ENCODE measurements around the gene MAD1L1. TPM values are rescaled to one million over a fixed set of nuclear protein-coding genes. Genes with fewer than 3 reads are reported as not detected.

The MAD1L1 gene
- total and polyA plus RNA-seq, 2 of the 13 experiments (the other 11 are each of a cell fraction or from before 2014, with no cell fraction given), result 17.4 to 64.7 TPM

GRCh38 chr7:2017914-2018568, 214.7 kb downstream of the MAD1L1 start (continued):
- no peak for TF ChIP-seq ZNF280D (CRISPR knock-in tag; IDR thresholded peaks at IDR 0.05)
- no peak for TF ChIP-seq ZNF329 (CRISPR knock-in tag; IDR thresholded peaks at IDR 0.05; ENCODE audit: low read depth)
- no peak for TF ChIP-seq ZNF550 (CRISPR knock-in tag; IDR thresholded peaks at IDR 0.05; ENCODE audit: borderline replicate concordance)
- no peak for TF ChIP-seq ZNF549 (CRISPR knock-in tag; IDR thresholded peaks at IDR 0.05)
- TF ChIP-seq ZNF629 (CRISPR knock-in tag; conservative IDR thresholded peaks at IDR 0.05), result no peak
- TF ChIP-seq ZNF3 (CRISPR knock-in tag; IDR thresholded peaks at IDR 0.05), result no peak
- TF ChIP-seq SIN3A (IDR thresholded peaks at IDR 0.05; ENCODE audit: borderline replicate concordance, low read depth, low read length), result no peak
- no peak for TF ChIP-seq PRDM4 (CRISPR knock-in tag; IDR thresholded peaks at IDR 0.05; ENCODE audit: borderline replicate concordance)
- TF ChIP-seq ZNF337 (CRISPR knock-in tag; IDR thresholded peaks at IDR 0.05; ENCODE audit: borderline replicate concordance, low read depth), result no peak
- peak; percentile 64; the same call in 1 of the 2 replicates for TF ChIP-seq THRA (CRISPR knock-in tag; IDR thresholded peaks at IDR 0.05; ENCODE audit: borderline replicate concordance)
- no peak for TF ChIP-seq MAFK (conservative IDR thresholded peaks at IDR 0.05 in 1 of 2, IDR thresholded peaks at IDR 0.05 in 1 of 2; ENCODE audit: low read length in 2 of 2)
- TF ChIP-seq MAFF (IDR thresholded peaks at IDR 0.05; ENCODE audit: low read depth, low read length), result no peak
- peak; percentile 38; the same call in 1 of the 2 replicates for TF ChIP-seq MED1 (CRISPR knock-in tag; IDR thresholded peaks at IDR 0.05)
- no peak for TF ChIP-seq SNAI1 (CRISPR knock-in tag; IDR thresholded peaks at IDR 0.05; ENCODE audit: borderline replicate concordance)
- TF ChIP-seq KMT2A (CRISPR knock-in tag; IDR thresholded peaks at IDR 0.05), result no peak
- no peak for TF ChIP-seq ZNF850 (CRISPR knock-in tag; conservative IDR thresholded peaks at IDR 0.05)
- no peak for TF ChIP-seq YEATS4 (CRISPR knock-in tag; IDR thresholded peaks at IDR 0.05; ENCODE audit: borderline replicate concordance)
- TF ChIP-seq ARID4A (CRISPR knock-in tag; IDR thresholded peaks at IDR 0.05; ENCODE audit: borderline replicate concordance), result peak; percentile 36; the same call in 1 of the 2 replicates
- peak; percentile 44; the same call in 1 of the 2 replicates for TF ChIP-seq HOXA3 (CRISPR knock-in tag; IDR thresholded peaks at IDR 0.05)

All from HepG2 (cell line).